ENCODE data around the gene TJP2.

Gene TJP2

DNA sequence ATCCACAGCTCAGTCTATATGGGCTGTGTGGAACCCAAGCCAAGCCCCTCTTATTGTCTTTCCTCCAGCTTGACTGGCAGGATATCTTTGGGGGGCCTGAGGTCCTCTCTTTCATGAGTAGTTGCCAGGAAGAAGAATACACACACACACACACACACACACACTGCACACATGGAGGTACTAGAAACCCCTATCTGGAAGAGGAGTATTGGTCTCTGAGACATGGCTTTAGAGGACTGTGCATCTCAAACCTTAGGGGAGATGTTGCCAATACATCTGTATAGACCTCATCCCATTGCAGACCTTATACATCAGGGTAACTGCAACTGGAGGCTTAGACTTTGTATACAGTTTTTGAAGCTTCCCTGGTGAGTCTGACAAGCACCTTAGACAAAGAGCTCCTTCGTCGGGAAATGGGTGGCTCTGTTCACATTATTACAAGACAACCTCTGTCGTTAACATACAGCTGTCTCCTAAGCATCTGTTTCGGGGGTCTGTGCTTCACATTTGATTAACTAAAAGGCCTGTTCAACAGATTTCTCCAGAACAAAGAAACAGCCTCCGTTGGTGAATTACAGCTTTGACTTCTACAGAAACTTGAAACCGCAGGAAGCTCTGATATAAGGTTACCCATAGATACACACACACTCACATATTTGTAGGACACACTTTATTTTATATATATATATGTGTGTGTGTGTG, 145.4 kb downstream of the TJP2 start:
- Histone ChIP-seq H3K27me3 (ENCODE audit: insufficient read depth, low read depth, severe bottlenecking) (peaks cover 12% of the 10 kb centered on the region), H3K36me3 (no peaks in the 10 kb centered on the region), H3K4me3 (ENCODE audit: low read depth, low read length) (no peak overlapping the region), H3K9me3 (ENCODE audit: severe bottlenecking) (no peaks in the 10 kb centered on the region), H3K27ac (no peak overlapping the region)
- TF ChIP-seq, protein P1, sequence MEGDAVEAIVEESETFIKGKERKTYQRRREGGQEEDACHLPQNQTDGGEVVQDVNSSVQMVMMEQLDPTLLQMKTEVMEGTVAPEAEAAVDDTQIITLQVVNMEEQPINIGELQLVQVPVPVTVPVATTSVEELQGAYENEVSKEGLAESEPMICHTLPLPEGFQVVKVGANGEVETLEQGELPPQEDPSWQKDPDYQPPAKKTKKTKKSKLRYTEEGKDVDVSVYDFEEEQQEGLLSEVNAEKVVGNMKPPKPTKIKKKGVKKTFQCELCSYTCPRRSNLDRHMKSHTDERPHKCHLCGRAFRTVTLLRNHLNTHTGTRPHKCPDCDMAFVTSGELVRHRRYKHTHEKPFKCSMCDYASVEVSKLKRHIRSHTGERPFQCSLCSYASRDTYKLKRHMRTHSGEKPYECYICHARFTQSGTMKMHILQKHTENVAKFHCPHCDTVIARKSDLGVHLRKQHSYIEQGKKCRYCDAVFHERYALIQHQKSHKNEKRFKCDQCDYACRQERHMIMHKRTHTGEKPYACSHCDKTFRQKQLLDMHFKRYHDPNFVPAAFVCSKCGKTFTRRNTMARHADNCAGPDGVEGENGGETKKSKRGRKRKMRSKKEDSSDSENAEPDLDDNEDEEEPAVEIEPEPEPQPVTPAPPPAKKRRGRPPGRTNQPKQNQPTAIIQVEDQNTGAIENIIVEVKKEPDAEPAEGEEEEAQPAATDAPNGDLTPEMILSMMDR (IDR thresholded peaks at IDR 0.05; ENCODE audit: low read depth, low read length) = no peak
- DNase-seq = no peak

DNA sequence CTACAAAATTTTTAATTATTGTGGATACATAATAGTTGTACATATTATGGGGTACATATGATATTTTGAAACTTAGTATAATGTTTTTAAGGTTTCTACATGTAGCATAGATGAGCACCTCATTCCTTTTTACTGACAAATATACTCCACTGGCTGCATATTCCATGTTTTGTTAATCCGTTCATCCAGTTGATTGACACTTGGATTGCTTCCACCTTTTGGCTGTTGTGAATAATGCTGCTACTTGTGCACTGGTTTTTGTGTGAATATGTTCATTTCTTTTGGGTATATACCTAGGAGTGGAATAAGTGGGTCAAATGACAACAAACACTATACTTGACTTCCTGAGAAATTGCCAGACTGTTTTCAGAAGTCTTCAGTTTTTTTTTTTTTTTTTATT, 148.2 kb downstream of the TJP2 start:
- no peak overlapping the region for H3K4me3 ChIP-seq (ENCODE audit: low read depth, low read length)
- H3K27ac ChIP-seq = no peak overlapping the region
- TF ChIP-seq, protein P1 (IDR thresholded peaks at IDR 0.05; ENCODE audit: low read depth, low read length) = no peak
- no peak for DNase-seq
- H3K9me3 ChIP-seq (ENCODE audit: severe bottlenecking) = no peaks in the 10 kb centered on the region
- H3K36me3 ChIP-seq = no peaks in the 10 kb centered on the region
- H3K27me3 ChIP-seq (ENCODE audit: insufficient read depth, low read depth, severe bottlenecking) = peaks cover 32% of the 10 kb centered on the region

DNA sequence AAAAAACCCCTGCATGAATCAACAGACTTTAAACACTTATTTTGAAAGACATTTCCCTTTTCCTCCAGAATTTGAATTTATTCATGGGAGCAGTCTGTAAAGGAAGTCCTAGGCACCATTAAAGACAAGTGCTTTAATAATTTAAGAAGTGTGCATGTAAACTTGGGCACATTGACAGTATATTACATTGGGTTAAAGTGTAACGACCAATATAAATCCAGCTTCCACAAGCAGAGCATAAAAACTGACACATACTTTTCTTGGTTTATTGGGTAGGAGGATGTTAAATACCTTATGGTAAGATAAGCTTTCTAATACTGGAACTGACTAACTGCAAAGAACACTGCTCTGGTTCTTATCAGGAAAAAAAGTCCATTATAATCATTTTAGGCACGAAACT, 149.8 kb downstream of the TJP2 start:
- peaks cover 32% of the 10 kb centered on the region for H3K27me3 ChIP-seq (ENCODE audit: insufficient read depth, low read depth, severe bottlenecking)
- TF ChIP-seq, protein P1 (IDR thresholded peaks at IDR 0.05; ENCODE audit: low read depth, low read length) = no peak
- no peaks in the 10 kb centered on the region for H3K9me3 ChIP-seq (ENCODE audit: severe bottlenecking)
- DNase-seq = no peak
- no peak overlapping the region for H3K27ac ChIP-seq
- H3K4me3 ChIP-seq (ENCODE audit: low read depth, low read length) = no peak overlapping the region
- no peaks in the 10 kb centered on the region for H3K36me3 ChIP-seq

All from WERI-Rb-1 (cell line).